ENCODE results near the gene MCCC2. TPM values are rescaled to one million over a fixed set of nuclear protein-coding genes. Genes with fewer than 3 reads are reported as not detected.

Gene MCCC2
- total and polyA plus RNA-seq, 10 of the 15 experiments (the other 5 are each of a cell fraction or from before 2014, with no cell fraction given) = 22.2 to 106 (median 77.7) TPM

Small RNA genes within 50 kb of the gene (small RNA-seq; reads per million reads assigned to genes)
- not detected for gene HMGN1P12

Other genes starting within 250 kb of the MCCC2 start
- 17.8 and 22.1 TPM in 2 replicates for gene BDP1, start 131.7 kb upstream of the MCCC2 start, total RNA-seq (2014; rRNA removed)
- 31.1 and 31.8 TPM in 2 replicates for gene BDP1, start 131.7 kb upstream of the MCCC2 start, total RNA-seq (2014; rRNA removed; fragmentation: Illumina TruSeq; extraction: Trizol)
- gene BDP1, start 131.7 kb upstream of the MCCC2 start, total RNA-seq (2021) = 17.6 and 18.7 TPM in 2 replicates
- gene BDP1, start 131.7 kb upstream of the MCCC2 start, polyA plus RNA-seq (2011; rRNA removed) = 17.6 and 28.5 TPM in 2 replicates
- gene BDP1, start 131.7 kb upstream of the MCCC2 start, polyA plus RNA-seq (2014; fragmentation: Illumina TruSeq; extraction: Trizol) = 23.6 and 31.5 TPM in 2 replicates
- gene BDP1, start 131.7 kb upstream of the MCCC2 start, polyA plus RNA-seq (2014; fragmentation: Nextera tagmentation; extraction: Ambion mirVana) = 1 to 10 TPM; 6.1 to 7.1 TPM
- 11.9 and 13.4 TPM in 2 replicates for gene BDP1, start 131.7 kb upstream of the MCCC2 start, polyA plus RNA-seq (2014; rRNA removed)
- 10 to 100 TPM; 16.0 to 18.9 TPM for gene BDP1, start 131.7 kb upstream of the MCCC2 start, polyA plus RNA-seq (2016; fragmentation: Nextera tagmentation; extraction: Ambion mirVana)
- not detected in 2 replicates for gene CARTPT, start 131.9 kb downstream of the MCCC2 start, total RNA-seq (2014; rRNA removed)
- not detected in 2 replicates for gene CARTPT, start 131.9 kb downstream of the MCCC2 start, total RNA-seq (2014; rRNA removed; fragmentation: Illumina TruSeq; extraction: Trizol)
- not detected in 2 replicates for gene CARTPT, start 131.9 kb downstream of the MCCC2 start, total RNA-seq (2021)
- gene CARTPT, start 131.9 kb downstream of the MCCC2 start, polyA plus RNA-seq (2011; rRNA removed) = not detected in 2 replicates
- gene CARTPT, start 131.9 kb downstream of the MCCC2 start, polyA plus RNA-seq (2014; fragmentation: Illumina TruSeq; extraction: Trizol) = not detected in 2 replicates
- gene CARTPT, start 131.9 kb downstream of the MCCC2 start, polyA plus RNA-seq (2014; fragmentation: Nextera tagmentation; extraction: Ambion mirVana) = not detected
- not detected in 2 replicates for gene CARTPT, start 131.9 kb downstream of the MCCC2 start, polyA plus RNA-seq (2014; rRNA removed)
- gene CARTPT, start 131.9 kb downstream of the MCCC2 start, polyA plus RNA-seq (2016; fragmentation: Nextera tagmentation; extraction: Ambion mirVana) = not detected